ENCODE measurements around the gene STAT2.
"Not testable (repeated sequence)": the region's sequence is repeated elsewhere in the genome, so short reads cannot be mapped to it uniquely, and the experiment has no call there.

STAT2 gene

GRCh38 chr12:56350662-56351061, 9.2 kb downstream of the STAT2 start:
- no peak overlapping the region for H3K27ac ChIP-seq (ENCODE audit: low read depth, low read length)
- no peaks in the 10 kb centered on the region for H3K4me1 ChIP-seq (ENCODE audit: control insufficient read depth, insufficient read depth, low read length)
- peaks cover 56% of the 10 kb centered on the region for H3K36me3 ChIP-seq (ENCODE audit: control insufficient read depth, insufficient read depth, low read length)
- H3K9ac ChIP-seq (ENCODE audit: low read length), result no peak overlapping the region
- H3K27me3 ChIP-seq (ENCODE audit: control insufficient read depth, insufficient read depth, low read length), result no peaks in the 10 kb centered on the region
- no peak overlapping the region for H3K4me3 ChIP-seq (ENCODE audit: low read length)

GRCh38 chr12:56348776-56349175, 11.1 kb downstream of the STAT2 start:
- no peaks in the 10 kb centered on the region for H3K27me3 ChIP-seq (ENCODE audit: control insufficient read depth, insufficient read depth, low read length)
- no peak overlapping the region for H3K27ac ChIP-seq (ENCODE audit: low read depth, low read length)
- no peaks in the 10 kb centered on the region for H3K4me1 ChIP-seq (ENCODE audit: control insufficient read depth, insufficient read depth, low read length)
- peaks cover 44% of the 10 kb centered on the region for H3K36me3 ChIP-seq (ENCODE audit: control insufficient read depth, insufficient read depth, low read length)
- H3K4me3 ChIP-seq (ENCODE audit: low read length), result no peak overlapping the region
- H3K9ac ChIP-seq (ENCODE audit: low read length), result no peak overlapping the region

- H3K27ac ChIP-seq (ENCODE audit: low read depth, low read length); H3K27me3 ChIP-seq (ENCODE audit: control insufficient read depth, insufficient read depth, low read length); H3K9ac ChIP-seq (ENCODE audit: low read length); H3K4me1 ChIP-seq (ENCODE audit: control insufficient read depth, insufficient read depth, low read length); H3K4me3 ChIP-seq (ENCODE audit: low read length): not testable (repeated sequence)
- peaks cover 56% of the 10 kb centered on the region for H3K36me3 ChIP-seq (ENCODE audit: control insufficient read depth, insufficient read depth, low read length)
These were observed 12.7 kb downstream of the STAT2 start for GRCh38 chr12:56347255-56347654.

GRCh38 chr12:56346675-56347074, 13.2 kb downstream of the STAT2 start:
- no peak overlapping the region for H3K9ac ChIP-seq (ENCODE audit: low read length)
- H3K27ac ChIP-seq (ENCODE audit: low read depth, low read length), result no peak overlapping the region
- peaks cover 56% of the 10 kb centered on the region for H3K36me3 ChIP-seq (ENCODE audit: control insufficient read depth, insufficient read depth, low read length)
- H3K4me1 ChIP-seq (ENCODE audit: control insufficient read depth, insufficient read depth, low read length), result no peaks in the 10 kb centered on the region
- H3K27me3 ChIP-seq (ENCODE audit: control insufficient read depth, insufficient read depth, low read length), result no peaks in the 10 kb centered on the region
- H3K4me3 ChIP-seq (ENCODE audit: low read length), result no peak overlapping the region

- not testable (repeated sequence) for H3K27me3 ChIP-seq (ENCODE audit: control insufficient read depth, insufficient read depth, low read length); H3K9ac ChIP-seq (ENCODE audit: low read length); H3K27ac ChIP-seq (ENCODE audit: low read depth, low read length); H3K4me1 ChIP-seq (ENCODE audit: control insufficient read depth, insufficient read depth, low read length); H3K4me3 ChIP-seq (ENCODE audit: low read length)
- peaks cover 27% of the 10 kb centered on the region for H3K36me3 ChIP-seq (ENCODE audit: control insufficient read depth, insufficient read depth, low read length)
These were observed 17.6 kb downstream of the STAT2 start for GRCh38 chr12:56342290-56342689.

- Histone ChIP-seq H3K4me3 (ENCODE audit: low read length) (no peak overlapping the region), H3K4me1 (ENCODE audit: control insufficient read depth, insufficient read depth, low read length) (no peaks in the 10 kb centered on the region), H3K27me3 (ENCODE audit: control insufficient read depth, insufficient read depth, low read length) (no peaks in the 10 kb centered on the region), H3K9ac (ENCODE audit: low read length) (no peak overlapping the region), H3K36me3 (ENCODE audit: control insufficient read depth, insufficient read depth, low read length) (peaks cover 24% of the 10 kb centered on the region), H3K27ac (ENCODE audit: low read depth, low read length) (no peak overlapping the region)
These were observed 18.3 kb downstream of the STAT2 start for GRCh38 chr12:56341616-56342015.

- no peak overlapping the region for H3K4me3 ChIP-seq (ENCODE audit: low read length)
- H3K27ac ChIP-seq (ENCODE audit: low read depth, low read length), result no peak overlapping the region
- no peaks in the 10 kb centered on the region for H3K27me3 ChIP-seq (ENCODE audit: control insufficient read depth, insufficient read depth, low read length)
- peaks cover 15% of the 10 kb centered on the region for H3K36me3 ChIP-seq (ENCODE audit: control insufficient read depth, insufficient read depth, low read length)
- no peak overlapping the region for H3K9ac ChIP-seq (ENCODE audit: low read length)
- H3K4me1 ChIP-seq (ENCODE audit: control insufficient read depth, insufficient read depth, low read length), result no peaks in the 10 kb centered on the region
These were observed 20.8 kb downstream of the STAT2 start for GRCh38 chr12:56339158-56339422.

- Histone ChIP-seq H3K27ac (ENCODE audit: low read depth, low read length) (no peak within 1 kb of the TSS), H3K4me1 (ENCODE audit: control insufficient read depth, insufficient read depth, low read length) (no peaks in the 10 kb centered on the region), H3K27me3 (ENCODE audit: control insufficient read depth, insufficient read depth, low read length) (no peaks in the 10 kb centered on the region), H3K9ac (ENCODE audit: low read length) (no peak within 1 kb of the TSS), H3K36me3 (ENCODE audit: control insufficient read depth, insufficient read depth, low read length) (peaks cover 10% of the 10 kb centered on the region), H3K4me3 (ENCODE audit: low read length) (no peak within 1 kb of the TSS)
These were observed 21.4 kb downstream of the STAT2 start, which contains the start of gene IL23A for GRCh38 chr12:56338308-56339157. IL23A (plus strand) TSS chr12:56338884; CDS start chr12:56339045, 161 bp downstream.

GRCh38 chr12:56337753-56338251, 22.1 kb downstream of the STAT2 start:
- Histone ChIP-seq H3K9ac (ENCODE audit: low read length) (no peak overlapping the region), H3K27ac (ENCODE audit: low read depth, low read length) (no peak overlapping the region), H3K27me3 (ENCODE audit: control insufficient read depth, insufficient read depth, low read length) (no peaks in the 10 kb centered on the region), H3K4me1 (ENCODE audit: control insufficient read depth, insufficient read depth, low read length) (peaks cover 4% of the 10 kb centered on the region), H3K4me3 (ENCODE audit: low read length) (no peak overlapping the region), H3K36me3 (ENCODE audit: control insufficient read depth, insufficient read depth, low read length) (peaks cover 4% of the 10 kb centered on the region)

- no peaks in the 10 kb centered on the region for H3K27me3 ChIP-seq (ENCODE audit: control insufficient read depth, insufficient read depth, low read length)
- peaks cover 4% of the 10 kb centered on the region for H3K4me1 ChIP-seq (ENCODE audit: control insufficient read depth, insufficient read depth, low read length)
- no peak overlapping the region for H3K27ac ChIP-seq (ENCODE audit: low read depth, low read length)
- no peak overlapping the region for H3K4me3 ChIP-seq (ENCODE audit: low read length)
- H3K9ac ChIP-seq (ENCODE audit: low read length), result no peak overlapping the region
- H3K36me3 ChIP-seq (ENCODE audit: control insufficient read depth, insufficient read depth, low read length), result no peaks in the 10 kb centered on the region
These were observed 23.3 kb downstream of the STAT2 start for GRCh38 chr12:56336361-56337167.

- not testable (repeated sequence) for H3K36me3 ChIP-seq (ENCODE audit: control insufficient read depth, insufficient read depth, low read length); H3K4me1 ChIP-seq (ENCODE audit: control insufficient read depth, insufficient read depth, low read length); H3K27ac ChIP-seq (ENCODE audit: low read depth, low read length); H3K9ac ChIP-seq (ENCODE audit: low read length); H3K4me3 ChIP-seq (ENCODE audit: low read length); H3K27me3 ChIP-seq (ENCODE audit: control insufficient read depth, insufficient read depth, low read length)
These were observed 24.4 kb downstream of the STAT2 start for GRCh38 chr12:56335527-56335926.

- H3K27ac ChIP-seq (ENCODE audit: low read depth, low read length), result peak overlapping the region; percentile 86
- peak overlapping the region; percentile 35 for H3K9ac ChIP-seq (ENCODE audit: low read length)
- H3K4me1 ChIP-seq (ENCODE audit: control insufficient read depth, insufficient read depth, low read length), result peaks cover 4% of the 10 kb centered on the region
- peak overlapping the region; percentile 75 for H3K4me3 ChIP-seq (ENCODE audit: low read length)
- H3K36me3 ChIP-seq (ENCODE audit: control insufficient read depth, insufficient read depth, low read length), result no peaks in the 10 kb centered on the region
- H3K27me3 ChIP-seq (ENCODE audit: control insufficient read depth, insufficient read depth, low read length), result no peaks in the 10 kb centered on the region
These were observed 25.5 kb downstream of the STAT2 start for GRCh38 chr12:56334490-56334793.
